Measurements from ENCODE around the gene TRPV2.

The TRPV2 gene

DNA sequence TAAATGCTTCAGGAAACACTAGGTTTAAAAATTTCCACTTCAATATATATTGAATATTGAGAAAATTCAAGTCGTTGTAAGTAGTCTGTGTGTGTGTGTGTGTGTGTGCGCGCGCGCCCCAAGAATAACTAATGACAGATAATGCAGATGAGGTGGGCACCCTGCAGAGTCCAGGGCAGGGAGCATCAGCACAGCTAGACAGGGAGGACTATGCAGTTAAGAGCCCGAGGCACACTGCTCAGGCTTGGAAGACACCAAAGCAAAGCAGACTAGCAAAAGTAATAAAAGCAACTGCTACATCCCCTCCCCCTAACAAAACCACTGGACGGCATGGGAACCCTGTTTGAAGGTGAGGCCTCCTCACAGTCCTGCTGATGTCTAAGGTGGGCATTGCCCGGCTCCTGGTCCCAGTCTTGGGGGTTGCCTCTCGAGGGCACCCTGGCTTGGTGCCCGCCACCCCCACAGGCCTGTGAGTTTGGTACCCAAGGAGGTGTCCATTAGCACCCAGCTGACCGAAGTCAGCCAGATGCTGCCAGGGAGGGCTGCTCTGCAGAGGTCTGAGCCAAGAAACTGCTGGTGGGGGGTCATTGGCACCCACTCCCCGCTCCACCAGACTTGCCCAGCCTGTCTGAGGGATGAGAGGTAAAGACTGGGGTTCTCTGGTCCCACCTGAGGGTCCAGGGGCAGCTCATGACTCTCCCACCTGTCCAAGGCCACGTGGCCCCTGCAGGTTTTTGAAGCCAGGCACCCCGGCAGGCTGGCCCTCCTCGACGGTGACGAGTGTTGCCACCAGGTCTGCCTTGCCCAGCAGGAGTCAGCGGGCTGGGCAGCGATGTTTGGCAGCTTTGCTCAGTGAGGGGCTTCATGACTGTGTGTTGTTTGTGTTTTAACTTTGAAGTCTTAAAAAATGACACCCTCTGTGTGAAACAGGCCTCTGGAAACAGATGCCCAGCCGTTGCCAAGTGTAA lies 58.0 kb downstream of the TRPV2 start:
- CTCF ChIA-PET: interaction anchor here (1.6 kb wide), 1 partner anchor 48 kb away, joined by 3 read pairs; no protein-coding TSS in a partner anchor
- POLR2A ChIA-PET: interaction anchor here (2.2 kb wide), 1 partner anchor 34 kb away, joined by 7 read pairs; no protein-coding TSS in a partner anchor
- DNase-seq (ENCODE audit: extremely low spot score): no peak
- TF ChIP-seq ELF4 (IDR thresholded peaks at IDR 0.05) (no peak), FOXK2 (IDR thresholded peaks at IDR 0.05) (no peak), SUZ12 (IDR thresholded peaks at IDR 0.05) (no peak), BHLHE40 (IDR thresholded peaks at IDR 0.05; ENCODE audit: borderline replicate concordance) (no peak), ZNF384 (IDR thresholded peaks at IDR 0.05) (no peak), SP1 (IDR thresholded peaks at IDR 0.05) (no peak), FOXM1 (IDR thresholded peaks at IDR 0.05; ENCODE audit: borderline replicate concordance) (no peak), NFRKB (IDR thresholded peaks at IDR 0.05) (no peak), HDGF (IDR thresholded peaks at IDR 0.05; ENCODE audit: borderline replicate concordance) (no peak), FOXA1 (IDR thresholded peaks at IDR 0.05) (no peak), ARNT (IDR thresholded peaks at IDR 0.05) (no peak), LEF1 (IDR thresholded peaks at IDR 0.05; ENCODE audit: borderline replicate concordance) (no peak), TARDBP (IDR thresholded peaks at IDR 0.05) (no peak), CTBP1 (IDR thresholded peaks at IDR 0.05; ENCODE audit: borderline replicate concordance) (no peak), L3MBTL2 (conservative IDR thresholded peaks at IDR 0.05) (no peak), PKNOX1 (IDR thresholded peaks at IDR 0.05) (no peak)

DNA sequence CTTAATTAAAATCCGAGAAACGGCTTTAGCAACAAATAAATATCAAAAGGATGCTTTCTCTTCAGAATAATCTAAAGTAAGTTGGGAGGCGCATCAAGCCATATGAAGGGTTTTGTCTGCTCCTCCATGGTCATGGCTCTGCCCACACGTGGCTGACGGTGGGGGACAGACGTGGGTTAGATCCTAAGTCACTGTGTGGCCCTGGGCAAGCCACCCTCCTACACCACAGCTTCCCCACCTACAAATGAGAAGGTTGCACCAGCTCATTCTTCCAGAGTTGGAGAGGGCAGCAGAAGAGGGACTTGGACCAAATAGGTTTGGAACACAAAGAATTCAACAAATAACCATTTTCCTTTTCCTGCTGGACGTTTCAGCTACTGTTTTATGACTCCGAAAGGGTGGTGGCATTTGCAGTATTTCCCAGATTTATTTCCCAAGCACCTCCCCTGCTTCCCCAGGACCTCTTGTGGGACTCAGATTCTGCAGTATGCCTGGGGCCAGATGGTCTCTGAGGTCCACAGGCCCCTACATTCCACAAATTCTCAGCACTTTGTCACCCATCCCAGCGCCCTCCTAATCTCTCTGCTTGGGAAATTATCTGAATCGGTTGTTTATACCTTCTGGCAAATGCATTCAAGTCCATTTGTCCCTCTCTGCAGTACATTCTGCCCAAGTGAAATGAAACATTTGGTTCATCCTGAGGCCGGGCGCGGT lies 58.8 kb downstream of the TRPV2 start:
- CTCF ChIA-PET: no interaction called here
- POLR2A ChIA-PET: no interaction called here
- no peak for TF ChIP-seq BHLHE40 (IDR thresholded peaks at IDR 0.05; ENCODE audit: borderline replicate concordance)
- no peak for TF ChIP-seq L3MBTL2 (conservative IDR thresholded peaks at IDR 0.05)
- TF ChIP-seq ZNF384 (IDR thresholded peaks at IDR 0.05): no peak
- TF ChIP-seq SP1 (IDR thresholded peaks at IDR 0.05): no peak
- TF ChIP-seq LEF1 (IDR thresholded peaks at IDR 0.05; ENCODE audit: borderline replicate concordance): no peak
- TF ChIP-seq FOXK2 (IDR thresholded peaks at IDR 0.05): no peak
- no peak for TF ChIP-seq ELF4 (IDR thresholded peaks at IDR 0.05)
- TF ChIP-seq NFRKB (IDR thresholded peaks at IDR 0.05): no peak
- no peak for TF ChIP-seq SUZ12 (IDR thresholded peaks at IDR 0.05)
- no peak for TF ChIP-seq PKNOX1 (IDR thresholded peaks at IDR 0.05)
- TF ChIP-seq ARNT (IDR thresholded peaks at IDR 0.05): no peak
- no peak for TF ChIP-seq FOXM1 (IDR thresholded peaks at IDR 0.05; ENCODE audit: borderline replicate concordance)
- no peak for TF ChIP-seq FOXA1 (IDR thresholded peaks at IDR 0.05)
- TF ChIP-seq TARDBP (IDR thresholded peaks at IDR 0.05): no peak
- TF ChIP-seq CTBP1 (IDR thresholded peaks at IDR 0.05; ENCODE audit: borderline replicate concordance): no peak
- no peak for DNase-seq (ENCODE audit: extremely low spot score)

DNA sequence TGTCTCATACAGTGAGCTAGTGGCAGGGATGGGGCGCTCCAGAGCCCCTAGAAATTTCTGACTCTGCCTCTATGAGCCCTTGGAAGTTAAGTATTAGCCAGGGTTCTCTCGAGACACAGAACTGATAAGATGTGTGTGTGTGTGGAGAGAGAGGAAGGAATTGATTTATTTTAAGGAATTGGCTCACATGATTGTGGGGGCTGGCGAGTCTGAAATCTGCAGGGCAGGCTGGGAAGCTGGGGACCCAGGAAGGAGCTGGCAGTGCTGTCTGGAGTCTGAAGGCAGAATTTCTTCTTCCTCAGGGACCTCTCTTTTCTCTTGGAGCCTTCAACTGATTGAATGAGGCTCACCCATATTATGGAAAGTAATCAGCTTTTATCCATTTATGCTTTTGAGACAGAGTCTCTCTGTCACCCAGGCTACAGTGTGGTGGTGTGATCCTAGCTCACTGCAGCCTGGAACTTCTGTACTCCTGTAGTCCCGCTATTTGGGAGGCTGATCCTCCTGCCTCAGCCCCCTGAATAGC lies 59.9 kb downstream of the TRPV2 start:
- TF ChIP-seq SP1 (IDR thresholded peaks at IDR 0.05) (no peak), TARDBP (IDR thresholded peaks at IDR 0.05) (no peak), LEF1 (IDR thresholded peaks at IDR 0.05; ENCODE audit: borderline replicate concordance) (no peak), FOXK2 (IDR thresholded peaks at IDR 0.05) (no peak)
- CTCF ChIA-PET: interaction anchor here (1.1 kb wide), 1 partner anchor 16 kb away, joined by 3 read pairs; no protein-coding TSS in a partner anchor
- DNase-seq (ENCODE audit: extremely low spot score): no peak
- POLR2A ChIA-PET: interaction anchor here (0.8 to 4.0 kb wide), 2 partner anchors 17 to 36 kb away, joined by 3 to 16 read pairs; partner anchors contain the start of gene LRRC75A

DNA sequence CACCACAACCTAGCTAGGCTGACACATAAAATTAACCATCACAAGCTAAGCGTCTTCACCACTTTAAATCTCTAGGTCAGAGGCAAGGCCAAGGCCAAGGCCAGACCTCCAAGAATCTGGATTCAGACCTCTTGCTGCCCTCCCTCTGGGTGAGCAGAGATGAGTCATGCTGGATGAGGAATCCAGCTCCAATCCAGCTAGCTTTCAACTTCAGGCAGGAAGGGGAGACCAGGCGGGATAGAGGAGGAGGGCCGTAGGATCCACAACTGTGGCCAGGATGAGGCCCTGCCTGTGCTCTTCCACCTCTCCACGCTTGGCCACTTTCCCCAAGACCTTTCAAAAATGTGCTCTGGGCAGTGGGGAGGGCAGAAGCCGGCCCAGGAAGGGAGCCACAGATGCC lies 61.9 kb downstream of the TRPV2 start:
- DNase-seq (ENCODE audit: extremely low spot score): no peak
- ChIA-PET CTCF (interaction anchor here (1.4 kb wide), 1 partner anchor 44 kb away, joined by 8 read pairs; no protein-coding TSS in a partner anchor), POLR2A (interaction anchor here (0.5 to 4.0 kb wide), 2 partner anchors 18 to 38 kb away, joined by 3 to 16 read pairs; no protein-coding TSS in a partner anchor)
- no peak for TF ChIP-seq SUZ12 (IDR thresholded peaks at IDR 0.05)
- no peak for TF ChIP-seq L3MBTL2 (conservative IDR thresholded peaks at IDR 0.05)
- TF ChIP-seq HDGF (IDR thresholded peaks at IDR 0.05; ENCODE audit: borderline replicate concordance): no peak
- TF ChIP-seq SP1 (IDR thresholded peaks at IDR 0.05): no peak
- TF ChIP-seq LEF1 (IDR thresholded peaks at IDR 0.05; ENCODE audit: borderline replicate concordance): no peak
- TF ChIP-seq ARNT (IDR thresholded peaks at IDR 0.05): no peak
- TF ChIP-seq NFRKB (IDR thresholded peaks at IDR 0.05): no peak
- no peak for TF ChIP-seq FOXA1 (IDR thresholded peaks at IDR 0.05)
- no peak for TF ChIP-seq ELF4 (IDR thresholded peaks at IDR 0.05)
- no peak for TF ChIP-seq PKNOX1 (IDR thresholded peaks at IDR 0.05)
- TF ChIP-seq FOXK2 (IDR thresholded peaks at IDR 0.05): no peak
- no peak for TF ChIP-seq BHLHE40 (IDR thresholded peaks at IDR 0.05; ENCODE audit: borderline replicate concordance)
- TF ChIP-seq TARDBP (IDR thresholded peaks at IDR 0.05): no peak
- no peak for TF ChIP-seq CTBP1 (IDR thresholded peaks at IDR 0.05; ENCODE audit: borderline replicate concordance)

GRCh38 chr17:16477666-16478065 lies 62.3 kb downstream of the TRPV2 start:
- POLR2A ChIA-PET: interaction anchor here (0.5 to 4.0 kb wide), 4 partner anchors 14 to 97 kb away, joined by 3 to 16 read pairs (median 3); partner anchors contain the start of genes LRRC75A and UBB
- CTCF ChIA-PET: interaction anchor here (1.4 kb wide), 1 partner anchor 44 kb away, joined by 8 read pairs; no protein-coding TSS in a partner anchor
- TF ChIP-seq FOXM1 (IDR thresholded peaks at IDR 0.05; ENCODE audit: borderline replicate concordance) (no peak), FOXA1 (IDR thresholded peaks at IDR 0.05) (no peak), CTBP1 (IDR thresholded peaks at IDR 0.05; ENCODE audit: borderline replicate concordance) (no peak), SUZ12 (IDR thresholded peaks at IDR 0.05) (no peak), FOXK2 (IDR thresholded peaks at IDR 0.05) (no peak), ARNT (IDR thresholded peaks at IDR 0.05) (no peak), TARDBP (IDR thresholded peaks at IDR 0.05) (no peak), SP1 (IDR thresholded peaks at IDR 0.05) (no peak), PKNOX1 (IDR thresholded peaks at IDR 0.05) (no peak), ELF4 (IDR thresholded peaks at IDR 0.05) (no peak), HDGF (IDR thresholded peaks at IDR 0.05; ENCODE audit: borderline replicate concordance) (no peak), BHLHE40 (IDR thresholded peaks at IDR 0.05; ENCODE audit: borderline replicate concordance) (no peak), L3MBTL2 (conservative IDR thresholded peaks at IDR 0.05) (no peak)
- no peak for DNase-seq (ENCODE audit: extremely low spot score)

Measured in HEK293T (cell line).